Pancreas (tissue), 10 donors: Measurements from ENCODE around the gene HOXA11. TPM values are rescaled to one million over a fixed set of nuclear protein-coding genes. Genes with fewer than 3 reads are reported as not detected.
A peak's percentile ranks its signal among the peaks of the same experiment; 100 is the strongest.

Experiments
- ATAC-seq, 4 donors: fragments of 200-7000 bp; cut with Tn5 transposase; one replicate each; pipeline versions ENCODE4 v1.8.0 to v1.9.1; 2020; ENCODE audit warnings: mild to moderate bottlenecking in 4 of 4, moderate library complexity in 4 of 4
- DNase-seq, 6 donors: peaks; one replicate each; pipeline ENCODE4 v3.0.0-alpha.2; 2020
- FAIRE-seq: peaks from 2 replicates; lab custom pipeline; 2012; peaks lifted over from hg19 to GRCh38; lab: Jason Lieb, UNC
- H3K27ac ChIP-seq, 4 donors: fragments of 200-600 bp; sonication (generic); 1 replicate in 3 of 4; 2 replicates in 1 of 4; pipeline versions ENCODE4 v1.5.0 to v1.8.0; 2020
- H3K27me3 ChIP-seq, 4 donors: fragments of 200-600 bp; one replicate each; pipeline ENCODE4 v1.8.0; 2021
- H3K36me3 ChIP-seq, 3 donors: fragments of 200-600 bp; sonication (generic) in 1 of 3; one replicate each; pipeline versions ENCODE4 v1.5.0 to v1.8.0; 2020 to 2021
- H3K4me1 ChIP-seq, 3 donors: fragments of 200-600 bp; one replicate each; pipeline ENCODE4 v1.8.0; 2021
- H3K4me3 ChIP-seq, 4 donors: fragments of 200-600 bp; sonication (generic) in 2 of 4; one replicate each; pipeline versions ENCODE4 v1.5.0 to v1.8.0; 2020 to 2021
- H3K9me3 ChIP-seq, 4 donors: fragments of 200-600 bp; one replicate each; pipeline ENCODE4 v1.8.0; 2021
- WGBS, 2 donors: extraction: QIAGEN DNeasy Blood & Tissue Kit; methylation state at CpG; one replicate each; pipeline ENCODE4 v1.1.7; 2013; 5-methylcytosine and 5-hydroxymethylcytosine counted together
- intact Hi-C, 3 donors: fragments of 100-400 bp; cut with DNase I; formaldehyde crosslinking; loops; one replicate each; pipeline versions ENCODE4 v1.11.1 to v1.14.2; 2022
- polyA plus RNA-seq, 2 donors: library from polyadenylated mRNA; stranded (reverse); fragments of 200-250 nt; gene quantifications; one replicate each; pipeline ENCODE4 v1.2.3, GENCODE V29; 2013
- total RNA-seq, 6 donors: library from RNA; stranded (reverse); fragmentation: NEBNext Ultra II Directional in 4 of 6; extraction: Animal tissue kit (Norgen Biotek cat#: 25700) in 4 of 6; gene quantifications; one replicate each; pipeline versions ENCODE4 v1.2.1 to v1.2.4, GENCODE V29; 2021 to 2023
- TF ChIP-seq, protein P1 (sequence below), 4 donors: fragments of 200-600 bp; sonication (generic) in 3 of 4; IDR thresholded peaks; one replicate each; pipeline versions ENCODE4 v1.5.0 to v1.8.0; 2021; ENCODE audit warnings: antibody characterized with exemption in 4 of 4
- donor health status: healthy with polysubstance abuse.
- donor health status: DM: no; HTN: no; CAD: no; lungs with moderate emphysema.
- donor health status: DM: no; HTN: no; CAD: no.
- donor health status: control.
- donor health status: control.
- donor health status: Bipolar disorder and iron deficiency.
- donor health status: DM: yes; HTN: yes; CAD: no.
- donor health status: DM: no; HTN: no; CAD: no.
- donor health status: DM: no; HTN: no; CAD: no.
- donor health status: DM: yes; HTN: yes; CAD: no.

HOXA11 gene
- total and polyA plus RNA-seq, 8 donors, result not detected

- Histone ChIP-seq H3K27me3 (peaks cover 7 to 83% (median 25%) of the 10 kb centered on the region in 4 donors), H3K4me1 (peaks cover 0 to 8% (median 0%) of the 10 kb centered on the region in 3 donors), H3K4me3 (no peak overlapping the region), H3K27ac (no peak overlapping the region), H3K36me3 (no peaks in the 10 kb centered on the region), H3K9me3 (no peaks in the 10 kb centered on the region)
- ATAC-seq (no peak), FAIRE-seq (no peak), DNase-seq (no peak)
- TF ChIP-seq, protein P1, sequence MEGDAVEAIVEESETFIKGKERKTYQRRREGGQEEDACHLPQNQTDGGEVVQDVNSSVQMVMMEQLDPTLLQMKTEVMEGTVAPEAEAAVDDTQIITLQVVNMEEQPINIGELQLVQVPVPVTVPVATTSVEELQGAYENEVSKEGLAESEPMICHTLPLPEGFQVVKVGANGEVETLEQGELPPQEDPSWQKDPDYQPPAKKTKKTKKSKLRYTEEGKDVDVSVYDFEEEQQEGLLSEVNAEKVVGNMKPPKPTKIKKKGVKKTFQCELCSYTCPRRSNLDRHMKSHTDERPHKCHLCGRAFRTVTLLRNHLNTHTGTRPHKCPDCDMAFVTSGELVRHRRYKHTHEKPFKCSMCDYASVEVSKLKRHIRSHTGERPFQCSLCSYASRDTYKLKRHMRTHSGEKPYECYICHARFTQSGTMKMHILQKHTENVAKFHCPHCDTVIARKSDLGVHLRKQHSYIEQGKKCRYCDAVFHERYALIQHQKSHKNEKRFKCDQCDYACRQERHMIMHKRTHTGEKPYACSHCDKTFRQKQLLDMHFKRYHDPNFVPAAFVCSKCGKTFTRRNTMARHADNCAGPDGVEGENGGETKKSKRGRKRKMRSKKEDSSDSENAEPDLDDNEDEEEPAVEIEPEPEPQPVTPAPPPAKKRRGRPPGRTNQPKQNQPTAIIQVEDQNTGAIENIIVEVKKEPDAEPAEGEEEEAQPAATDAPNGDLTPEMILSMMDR (IDR thresholded peaks at IDR 0.05), result no peak
- intact Hi-C loops, result no loop called here
- WGBS, 2 donors, result 64 to 72% methylated on average over 5 of the region's 5 CpGs
These were observed 7.2 kb downstream of the HOXA11 start for GRCh38 chr7:27177795-27178320.

GRCh38 chr7:27176962-27177794, 7.9 kb downstream of the HOXA11 start:
- no peak for ATAC-seq
- Histone ChIP-seq H3K27ac (no peak overlapping the region), H3K36me3 (no peaks in the 10 kb centered on the region), H3K27me3 (peaks cover 7 to 83% (median 24%) of the 10 kb centered on the region in 4 donors), H3K9me3 (no peaks in the 10 kb centered on the region), H3K4me1 (peaks cover 0 to 10% (median 0%) of the 10 kb centered on the region in 3 donors), H3K4me3 (no peak overlapping the region)
- TF ChIP-seq, protein P1 (IDR thresholded peaks at IDR 0.05), result no peak
- peak in 3 of 6 donors; percentile 5 to 43 (median 21) for DNase-seq
- FAIRE-seq, result no peak
- intact Hi-C loops, result no loop called here
- 46 to 53% methylated on average over 22 of the region's 22 CpGs for WGBS, 2 donors

DNA sequence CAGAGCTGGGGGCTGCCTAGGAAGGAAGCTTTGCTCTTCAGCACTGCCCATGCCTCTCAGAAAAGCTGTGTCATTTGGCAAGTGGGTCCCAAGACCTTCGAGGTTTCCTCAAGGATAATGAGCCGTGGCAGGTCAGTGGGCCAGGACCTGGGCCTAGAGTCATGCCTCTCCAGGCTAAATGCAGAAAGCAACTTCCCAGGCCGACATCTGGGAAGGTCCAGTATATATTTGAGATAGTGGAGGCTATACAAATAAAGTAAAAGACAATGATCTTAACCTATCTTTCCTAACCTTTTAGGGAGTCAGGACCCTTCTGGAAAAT, 8.5 kb downstream of the HOXA11 start:
- peak in 1 of 6 donors; percentile 4 for DNase-seq
- Histone ChIP-seq H3K27ac (no peak overlapping the region), H3K9me3 (no peaks in the 10 kb centered on the region), H3K4me1 (peaks cover 0 to 10% (median 0%) of the 10 kb centered on the region in 3 donors), H3K27me3 (peaks cover 7 to 85% (median 28%) of the 10 kb centered on the region in 4 donors), H3K4me3 (no peak overlapping the region), H3K36me3 (no peaks in the 10 kb centered on the region)
- TF ChIP-seq, protein P1 (IDR thresholded peaks at IDR 0.05), result no peak
- intact Hi-C loops, result no loop called here
- FAIRE-seq, result no peak
- WGBS, 2 donors, result 48 to 61% methylated on average over 3 of the region's 3 CpGs
- ATAC-seq, result no peak

DNA sequence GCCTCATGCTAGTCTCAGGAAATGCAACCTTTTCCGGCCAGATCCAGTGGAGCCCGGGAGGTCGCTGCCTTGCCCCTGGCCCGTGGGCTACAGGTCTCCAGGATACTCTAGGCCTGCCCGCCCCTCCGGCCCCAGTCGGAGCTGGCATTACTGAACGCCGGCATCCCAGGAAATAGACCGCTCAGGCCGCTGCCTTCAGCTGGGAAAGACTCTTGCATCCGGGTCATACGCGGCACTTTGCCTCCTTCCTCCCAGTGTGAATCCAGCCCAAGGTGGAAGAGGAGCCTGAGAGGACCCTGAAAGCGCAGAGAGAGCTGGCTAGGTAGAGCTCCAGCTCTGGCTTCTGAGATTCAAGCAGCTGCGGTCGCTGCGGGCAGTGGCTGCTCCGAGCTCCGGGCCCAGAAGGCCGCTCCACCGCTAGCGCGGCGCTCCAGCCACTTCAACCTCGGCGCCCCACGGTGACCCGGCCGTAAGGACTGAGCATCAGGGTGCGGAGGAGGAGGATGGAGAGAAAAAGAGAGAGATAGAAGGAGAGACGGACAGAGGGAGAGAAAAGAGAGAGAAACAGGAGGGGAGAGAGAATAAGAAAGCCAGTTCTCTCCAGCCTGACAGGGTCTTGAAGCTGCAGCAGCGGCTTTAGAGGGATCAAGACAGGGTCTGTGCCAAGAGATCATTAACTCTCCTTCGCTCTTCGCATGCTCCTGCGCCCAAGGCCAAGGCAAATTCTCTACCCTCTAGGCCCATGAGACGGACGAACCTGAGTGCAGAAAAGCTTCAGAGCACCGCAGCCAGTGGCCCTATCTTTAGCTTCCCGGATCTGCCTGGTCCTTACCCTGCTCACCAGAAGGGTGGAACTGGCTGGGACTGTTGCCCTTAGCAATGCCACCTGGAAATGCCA, 9.2 kb downstream of the HOXA11 start:
- 21 to 24% methylated on average over 40 of the region's 40 CpGs for WGBS, 2 donors
- H3K36me3 ChIP-seq, result no peaks in the 10 kb centered on the region
- no peaks in the 10 kb centered on the region for H3K9me3 ChIP-seq
- H3K27ac ChIP-seq, result no peak overlapping the region
- H3K4me3 ChIP-seq, result no peak overlapping the region
- TF ChIP-seq, protein P1 (IDR thresholded peaks at IDR 0.05), result no peak
- peak in 2 of 6 donors; percentile 6 to 57 for DNase-seq
- H3K4me1 ChIP-seq, result peaks cover 0 to 10% (median 0%) of the 10 kb centered on the region in 3 donors
- FAIRE-seq, result no peak
- peaks cover 7 to 91% (median 30%) of the 10 kb centered on the region in 4 donors for H3K27me3 ChIP-seq
- ATAC-seq, result no peak
- intact Hi-C loops, result no loop called here
